Sigmoid colon (tissue), 4 donors: Measurements from ENCODE around the gene C1QTNF6.

Source experiments
- POLR2AphosphoS5 ChIP-seq, 4 donors: sonication (generic); formaldehyde crosslinking; IDR thresholded peaks; one replicate each; pipeline ENCODE4 v1.6.1; 2017; ENCODE audit warnings: antibody characterized with exemption in 4 of 4
- TF ChIP-seq, protein P1 (sequence below), 4 experiments: fragments of 450-650 bp in 3 of 4; fragments of 200-600 bp in 1 of 4; IDR thresholded peaks; one replicate each; pipeline ENCODE4 v1.5.1; 2016 to 2019; ENCODE audit warnings: antibody characterized with exemption in 4 of 4, mild to moderate bottlenecking in 3 of 4, moderate library complexity in 2 of 4

DNA sequence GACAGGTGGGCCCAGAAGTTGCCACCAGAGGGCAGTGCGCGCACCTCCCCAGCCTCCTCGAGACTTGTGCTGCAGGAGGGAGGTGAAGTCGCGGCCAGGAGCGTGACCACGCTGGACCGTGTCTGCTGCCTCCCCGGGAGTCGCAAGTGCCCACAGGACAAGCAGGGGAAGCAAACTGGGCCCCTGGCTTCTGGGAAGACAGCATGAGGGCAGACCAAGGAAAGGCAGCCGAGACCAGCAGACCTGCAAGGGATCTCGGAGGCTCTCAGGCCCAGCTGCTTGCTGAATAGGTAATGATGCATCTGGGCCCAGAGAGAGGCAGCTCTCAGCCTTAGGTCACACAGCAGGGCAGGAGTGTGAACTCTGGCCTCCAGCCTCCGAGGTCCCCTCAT is 21.4 kb downstream of the C1QTNF6 start:
- TF ChIP-seq POLR2AphosphoS5 (IDR thresholded peaks at IDR 0.05) = peak in 1 of 4 donors; percentile 23
- TF ChIP-seq, protein P1, sequence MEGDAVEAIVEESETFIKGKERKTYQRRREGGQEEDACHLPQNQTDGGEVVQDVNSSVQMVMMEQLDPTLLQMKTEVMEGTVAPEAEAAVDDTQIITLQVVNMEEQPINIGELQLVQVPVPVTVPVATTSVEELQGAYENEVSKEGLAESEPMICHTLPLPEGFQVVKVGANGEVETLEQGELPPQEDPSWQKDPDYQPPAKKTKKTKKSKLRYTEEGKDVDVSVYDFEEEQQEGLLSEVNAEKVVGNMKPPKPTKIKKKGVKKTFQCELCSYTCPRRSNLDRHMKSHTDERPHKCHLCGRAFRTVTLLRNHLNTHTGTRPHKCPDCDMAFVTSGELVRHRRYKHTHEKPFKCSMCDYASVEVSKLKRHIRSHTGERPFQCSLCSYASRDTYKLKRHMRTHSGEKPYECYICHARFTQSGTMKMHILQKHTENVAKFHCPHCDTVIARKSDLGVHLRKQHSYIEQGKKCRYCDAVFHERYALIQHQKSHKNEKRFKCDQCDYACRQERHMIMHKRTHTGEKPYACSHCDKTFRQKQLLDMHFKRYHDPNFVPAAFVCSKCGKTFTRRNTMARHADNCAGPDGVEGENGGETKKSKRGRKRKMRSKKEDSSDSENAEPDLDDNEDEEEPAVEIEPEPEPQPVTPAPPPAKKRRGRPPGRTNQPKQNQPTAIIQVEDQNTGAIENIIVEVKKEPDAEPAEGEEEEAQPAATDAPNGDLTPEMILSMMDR (IDR thresholded peaks at IDR 0.05) = peak; percentile 89 to 92 (median 90)
